ENCODE results near the gene NELL1.

DNA sequence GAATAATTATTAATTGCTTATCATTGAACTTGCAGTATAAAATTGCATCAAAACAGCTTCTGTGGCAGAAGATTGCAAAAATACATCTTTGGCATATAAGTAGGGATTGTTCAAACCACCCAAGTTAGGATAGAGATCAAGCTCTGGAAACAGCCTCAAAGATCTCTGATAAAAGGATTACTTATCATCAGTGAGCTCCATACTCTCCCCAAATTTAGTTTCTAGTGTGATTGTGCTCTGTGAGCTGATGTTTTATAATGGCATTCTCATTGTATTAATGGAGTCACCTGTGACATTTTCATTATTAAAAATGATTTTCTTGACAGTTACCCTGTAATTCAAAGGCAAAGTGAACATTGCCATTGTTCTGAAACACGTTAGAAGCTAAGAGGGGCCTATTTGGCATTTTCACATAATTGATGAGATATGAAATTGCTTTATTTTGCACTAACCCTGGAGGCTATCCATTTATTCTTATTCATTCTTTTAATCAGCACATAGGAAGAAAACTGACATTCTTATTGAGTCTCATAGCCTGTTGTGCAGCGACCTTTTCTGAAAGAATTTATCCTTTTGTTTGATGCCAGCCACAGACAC lies 897.2 kb downstream of the NELL1 start:
- TF ChIP-seq, protein P1, sequence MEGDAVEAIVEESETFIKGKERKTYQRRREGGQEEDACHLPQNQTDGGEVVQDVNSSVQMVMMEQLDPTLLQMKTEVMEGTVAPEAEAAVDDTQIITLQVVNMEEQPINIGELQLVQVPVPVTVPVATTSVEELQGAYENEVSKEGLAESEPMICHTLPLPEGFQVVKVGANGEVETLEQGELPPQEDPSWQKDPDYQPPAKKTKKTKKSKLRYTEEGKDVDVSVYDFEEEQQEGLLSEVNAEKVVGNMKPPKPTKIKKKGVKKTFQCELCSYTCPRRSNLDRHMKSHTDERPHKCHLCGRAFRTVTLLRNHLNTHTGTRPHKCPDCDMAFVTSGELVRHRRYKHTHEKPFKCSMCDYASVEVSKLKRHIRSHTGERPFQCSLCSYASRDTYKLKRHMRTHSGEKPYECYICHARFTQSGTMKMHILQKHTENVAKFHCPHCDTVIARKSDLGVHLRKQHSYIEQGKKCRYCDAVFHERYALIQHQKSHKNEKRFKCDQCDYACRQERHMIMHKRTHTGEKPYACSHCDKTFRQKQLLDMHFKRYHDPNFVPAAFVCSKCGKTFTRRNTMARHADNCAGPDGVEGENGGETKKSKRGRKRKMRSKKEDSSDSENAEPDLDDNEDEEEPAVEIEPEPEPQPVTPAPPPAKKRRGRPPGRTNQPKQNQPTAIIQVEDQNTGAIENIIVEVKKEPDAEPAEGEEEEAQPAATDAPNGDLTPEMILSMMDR (IDR thresholded peaks at IDR 0.05) = no peak
- TF ChIP-seq EZH2 (IDR thresholded peaks at IDR 0.05) = no peak

All from neural progenitor cell (in vitro differentiated cells).